Measurements from ENCODE around the gene STX8.
"Not testable (repeated sequence)": the region's sequence is repeated elsewhere in the genome, so short reads cannot be mapped to it uniquely, and the experiment has no call there.

The STX8 gene

GRCh38 chr17:9287306-9287705, 288.3 kb downstream of the STX8 start:
- no peak for DNase-seq

- no peak for DNase-seq
These were observed 289.2 kb downstream of the STX8 start for GRCh38 chr17:9286434-9286833.

- no peak for DNase-seq
These were observed 289.8 kb downstream of the STX8 start for GRCh38 chr17:9285602-9286427.

- no peak for DNase-seq
These were observed 290.7 kb downstream of the STX8 start for GRCh38 chr17:9284884-9285283.

- no peak for DNase-seq
These were observed 291.7 kb downstream of the STX8 start for GRCh38 chr17:9283909-9284308.

GRCh38 chr17:9279893-9280292, 295.7 kb downstream of the STX8 start:
- DNase-seq = no peak

- no peak for DNase-seq
These were observed 300.6 kb downstream of the STX8 start for GRCh38 chr17:9274973-9275372.

GRCh38 chr17:9273428-9274391, 301.9 kb downstream of the STX8 start:
- DNase-seq = no peak

GRCh38 chr17:9272501-9273200, 303.0 kb downstream of the STX8 start:
- no peak for DNase-seq

GRCh38 chr17:9271989-9272388, 303.6 kb downstream of the STX8 start:
- DNase-seq = no peak

- no peak for DNase-seq
These were observed 304.7 kb downstream of the STX8 start for GRCh38 chr17:9270921-9271320.

- DNase-seq = no peak
These were observed 306.1 kb downstream of the STX8 start for GRCh38 chr17:9269350-9270035.

- no peak for DNase-seq
These were observed 307.1 kb downstream of the STX8 start for GRCh38 chr17:9268546-9268945.

GRCh38 chr17:9266697-9267117, 308.9 kb downstream of the STX8 start:
- DNase-seq = no peak

GRCh38 chr17:9266031-9266680, 309.5 kb downstream of the STX8 start:
- DNase-seq = no peak

GRCh38 chr17:9261081-9262012, 314.3 kb downstream of the STX8 start:
- no peak for DNase-seq

GRCh38 chr17:9259419-9259818, 316.2 kb downstream of the STX8 start:
- no peak for DNase-seq

- DNase-seq = no peak
These were observed 317.3 kb downstream of the STX8 start for GRCh38 chr17:9258115-9259015.

GRCh38 chr17:9257630-9257965, 318.0 kb downstream of the STX8 start:
- not testable (repeated sequence) for DNase-seq
